H1 (cell line): ENCODE measurements around the gene ESPNL. TPM values are rescaled to one million over a fixed set of nuclear protein-coding genes. Genes with fewer than 3 reads are reported as not detected.

Source experiments
- EZH2 ChIP-seq: fragments of 200-600 bp; sonication (generic); IDR thresholded peaks from 2 replicates; pipeline ENCODE4 v1.7.1; 2012; ENCODE audit warnings: low read depth, mild to moderate bottlenecking, moderate library complexity, low read length, inconsistent platforms; ENCODE audit not compliant: severe bottlenecking
- POLR2A ChIP-seq, 2 experiments: IDR thresholded peaks; 1 replicate in 1 of 2; 2 replicates in 1 of 2; pipeline ENCODE4 v1.6.1; 2011; ENCODE audit warnings: low read depth in 2 of 2, low read length in 2 of 2, mild to moderate bottlenecking in 2 of 2; ENCODE audit errors: control extremely low read depth in 1 of 2
- POU5F1 ChIP-seq: IDR thresholded peaks from 2 replicates; pipeline ENCODE4 v1.6.1; 2011; ENCODE audit warnings: low read depth, mild to moderate bottlenecking, low read length, moderate library complexity
- RFX5 ChIP-seq: IDR thresholded peaks from 2 replicates; pipeline ENCODE4 v1.6.1; 2011; ENCODE audit warnings: low read depth, low read length, improper control_type of control experiment, borderline replicate concordance
- TAF7 ChIP-seq: optimal IDR thresholded peaks from 2 replicates; pipeline ENCODE3; 2011; ENCODE audit warnings: low read depth, mild to moderate bottlenecking, inconsistent platforms, low read length, moderate library complexity, borderline replicate concordance
- polyA plus RNA-seq, 7 experiments: library from polyadenylated mRNA; depleted of rRNA in 3 of 7; stranded (reverse) in 5 of 7; unstranded in 2 of 7; fragments of >200 nt in 5 of 7; fragments of 200-250 nt in 2 of 7; gene quantifications; 1 replicate in 5 of 7; 2 replicates in 1 of 7; 4 replicates in 1 of 7; pipeline versions ENCODE4 v1.2.1 to v1.2.3, GENCODE V29; 2011 to 2013; ENCODE audit warnings: missing spikeins in 2 of 7, mixed read lengths in 2 of 7
- total RNA-seq: library from RNA; stranded (reverse); fragmentation: NEBNext Ultra II Directional; extraction: Animal tissue kit (Norgen Biotek cat#: 25700); gene quantifications from 2 replicates; pipeline ENCODE4 v1.2.1, GENCODE V29; 2021
- TF ChIP-seq, protein P1 (sequence below): fragments of 300-600 bp; sonication (generic); IDR thresholded peaks from 2 replicates; pipeline ENCODE4 v1.7.1; 2012; ENCODE audit warnings: low read length, moderate library complexity, mild to moderate bottlenecking, inconsistent platforms; ENCODE audit not compliant: insufficient replicate concordance
- TF ChIP-seq, protein P2 (sequence below): IDR thresholded peaks from 2 replicates; pipeline ENCODE4 v1.6.1; 2012; ENCODE audit warnings: low read length, inconsistent platforms

ESPNL gene
- total and polyA plus RNA-seq, 2 of the 8 experiments (the other 6 are each of a cell fraction or from before 2014, with no cell fraction given) = 0.68 to 1.3 TPM

DNA sequence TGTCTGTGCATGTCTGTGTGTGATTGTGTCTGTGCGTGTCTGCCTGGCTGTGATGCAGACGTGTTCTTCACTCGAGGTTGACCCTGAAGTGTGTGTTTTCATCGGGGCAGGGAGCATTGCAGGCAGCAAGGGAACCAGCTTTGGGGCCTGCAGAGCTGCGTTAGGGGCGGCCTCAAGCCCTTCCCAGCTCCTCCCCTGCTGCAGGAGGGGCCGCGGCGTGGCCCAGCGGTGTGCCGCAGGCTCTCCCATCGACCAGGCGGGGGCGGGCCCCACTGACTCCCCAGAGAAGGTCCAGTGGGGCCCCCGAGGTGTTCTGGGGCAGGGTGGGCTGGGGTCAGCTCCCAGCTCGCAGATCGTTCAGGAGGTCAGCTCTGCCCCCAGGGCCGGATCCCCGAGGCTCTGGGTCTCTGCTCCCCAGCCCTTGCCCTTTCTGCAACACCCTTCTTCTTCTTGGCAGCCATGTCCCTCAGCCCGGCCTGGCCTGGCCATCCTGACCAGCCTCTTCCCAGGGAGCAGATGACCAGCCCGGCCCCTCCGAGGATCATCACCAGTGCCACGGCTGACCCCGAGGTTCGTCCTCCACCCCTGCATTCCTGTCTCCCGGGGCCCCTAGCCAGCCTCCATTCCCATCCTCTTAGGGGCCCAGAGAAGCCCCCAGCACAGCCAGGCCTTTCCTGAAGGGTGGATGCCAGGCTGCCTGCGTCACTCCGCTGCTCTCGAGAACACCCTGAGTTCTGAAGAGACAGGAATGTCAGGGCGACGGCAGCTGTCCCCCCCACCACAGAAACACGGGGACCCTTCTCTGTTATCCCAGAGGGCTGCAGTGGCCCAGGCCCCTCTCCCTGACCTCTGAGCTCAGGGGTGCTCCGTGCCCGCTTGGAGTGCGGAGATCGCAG lies 27.3 kb downstream of the ESPNL start (continued):
- TF ChIP-seq, protein P1, sequence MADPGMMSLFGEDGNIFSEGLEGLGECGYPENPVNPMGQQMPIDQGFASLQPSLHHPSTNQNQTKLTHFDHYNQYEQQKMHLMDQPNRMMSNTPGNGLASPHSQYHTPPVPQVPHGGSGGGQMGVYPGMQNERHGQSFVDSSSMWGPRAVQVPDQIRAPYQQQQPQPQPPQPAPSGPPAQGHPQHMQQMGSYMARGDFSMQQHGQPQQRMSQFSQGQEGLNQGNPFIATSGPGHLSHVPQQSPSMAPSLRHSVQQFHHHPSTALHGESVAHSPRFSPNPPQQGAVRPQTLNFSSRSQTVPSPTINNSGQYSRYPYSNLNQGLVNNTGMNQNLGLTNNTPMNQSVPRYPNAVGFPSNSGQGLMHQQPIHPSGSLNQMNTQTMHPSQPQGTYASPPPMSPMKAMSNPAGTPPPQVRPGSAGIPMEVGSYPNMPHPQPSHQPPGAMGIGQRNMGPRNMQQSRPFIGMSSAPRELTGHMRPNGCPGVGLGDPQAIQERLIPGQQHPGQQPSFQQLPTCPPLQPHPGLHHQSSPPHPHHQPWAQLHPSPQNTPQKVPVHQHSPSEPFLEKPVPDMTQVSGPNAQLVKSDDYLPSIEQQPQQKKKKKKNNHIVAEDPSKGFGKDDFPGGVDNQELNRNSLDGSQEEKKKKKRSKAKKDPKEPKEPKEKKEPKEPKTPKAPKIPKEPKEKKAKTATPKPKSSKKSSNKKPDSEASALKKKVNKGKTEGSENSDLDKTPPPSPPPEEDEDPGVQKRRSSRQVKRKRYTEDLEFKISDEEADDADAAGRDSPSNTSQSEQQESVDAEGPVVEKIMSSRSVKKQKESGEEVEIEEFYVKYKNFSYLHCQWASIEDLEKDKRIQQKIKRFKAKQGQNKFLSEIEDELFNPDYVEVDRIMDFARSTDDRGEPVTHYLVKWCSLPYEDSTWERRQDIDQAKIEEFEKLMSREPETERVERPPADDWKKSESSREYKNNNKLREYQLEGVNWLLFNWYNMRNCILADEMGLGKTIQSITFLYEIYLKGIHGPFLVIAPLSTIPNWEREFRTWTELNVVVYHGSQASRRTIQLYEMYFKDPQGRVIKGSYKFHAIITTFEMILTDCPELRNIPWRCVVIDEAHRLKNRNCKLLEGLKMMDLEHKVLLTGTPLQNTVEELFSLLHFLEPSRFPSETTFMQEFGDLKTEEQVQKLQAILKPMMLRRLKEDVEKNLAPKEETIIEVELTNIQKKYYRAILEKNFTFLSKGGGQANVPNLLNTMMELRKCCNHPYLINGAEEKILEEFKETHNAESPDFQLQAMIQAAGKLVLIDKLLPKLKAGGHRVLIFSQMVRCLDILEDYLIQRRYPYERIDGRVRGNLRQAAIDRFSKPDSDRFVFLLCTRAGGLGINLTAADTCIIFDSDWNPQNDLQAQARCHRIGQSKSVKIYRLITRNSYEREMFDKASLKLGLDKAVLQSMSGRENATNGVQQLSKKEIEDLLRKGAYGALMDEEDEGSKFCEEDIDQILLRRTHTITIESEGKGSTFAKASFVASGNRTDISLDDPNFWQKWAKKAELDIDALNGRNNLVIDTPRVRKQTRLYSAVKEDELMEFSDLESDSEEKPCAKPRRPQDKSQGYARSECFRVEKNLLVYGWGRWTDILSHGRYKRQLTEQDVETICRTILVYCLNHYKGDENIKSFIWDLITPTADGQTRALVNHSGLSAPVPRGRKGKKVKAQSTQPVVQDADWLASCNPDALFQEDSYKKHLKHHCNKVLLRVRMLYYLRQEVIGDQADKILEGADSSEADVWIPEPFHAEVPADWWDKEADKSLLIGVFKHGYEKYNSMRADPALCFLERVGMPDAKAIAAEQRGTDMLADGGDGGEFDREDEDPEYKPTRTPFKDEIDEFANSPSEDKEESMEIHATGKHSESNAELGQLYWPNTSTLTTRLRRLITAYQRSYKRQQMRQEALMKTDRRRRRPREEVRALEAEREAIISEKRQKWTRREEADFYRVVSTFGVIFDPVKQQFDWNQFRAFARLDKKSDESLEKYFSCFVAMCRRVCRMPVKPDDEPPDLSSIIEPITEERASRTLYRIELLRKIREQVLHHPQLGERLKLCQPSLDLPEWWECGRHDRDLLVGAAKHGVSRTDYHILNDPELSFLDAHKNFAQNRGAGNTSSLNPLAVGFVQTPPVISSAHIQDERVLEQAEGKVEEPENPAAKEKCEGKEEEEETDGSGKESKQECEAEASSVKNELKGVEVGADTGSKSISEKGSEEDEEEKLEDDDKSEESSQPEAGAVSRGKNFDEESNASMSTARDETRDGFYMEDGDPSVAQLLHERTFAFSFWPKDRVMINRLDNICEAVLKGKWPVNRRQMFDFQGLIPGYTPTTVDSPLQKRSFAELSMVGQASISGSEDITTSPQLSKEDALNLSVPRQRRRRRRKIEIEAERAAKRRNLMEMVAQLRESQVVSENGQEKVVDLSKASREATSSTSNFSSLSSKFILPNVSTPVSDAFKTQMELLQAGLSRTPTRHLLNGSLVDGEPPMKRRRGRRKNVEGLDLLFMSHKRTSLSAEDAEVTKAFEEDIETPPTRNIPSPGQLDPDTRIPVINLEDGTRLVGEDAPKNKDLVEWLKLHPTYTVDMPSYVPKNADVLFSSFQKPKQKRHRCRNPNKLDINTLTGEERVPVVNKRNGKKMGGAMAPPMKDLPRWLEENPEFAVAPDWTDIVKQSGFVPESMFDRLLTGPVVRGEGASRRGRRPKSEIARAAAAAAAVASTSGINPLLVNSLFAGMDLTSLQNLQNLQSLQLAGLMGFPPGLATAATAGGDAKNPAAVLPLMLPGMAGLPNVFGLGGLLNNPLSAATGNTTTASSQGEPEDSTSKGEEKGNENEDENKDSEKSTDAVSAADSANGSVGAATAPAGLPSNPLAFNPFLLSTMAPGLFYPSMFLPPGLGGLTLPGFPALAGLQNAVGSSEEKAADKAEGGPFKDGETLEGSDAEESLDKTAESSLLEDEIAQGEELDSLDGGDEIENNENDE = no peak
- TF ChIP-seq TAF7 (no peak), POLR2A (IDR thresholded peaks at IDR 0.05; ENCODE audit: control extremely low read depth in 1 of 2, low read depth in 2 of 2, low read length in 2 of 2) (no peak), EZH2 (no peak), RFX5 (no peak), POU5F1 (no peak)
- TF ChIP-seq, protein P2, sequence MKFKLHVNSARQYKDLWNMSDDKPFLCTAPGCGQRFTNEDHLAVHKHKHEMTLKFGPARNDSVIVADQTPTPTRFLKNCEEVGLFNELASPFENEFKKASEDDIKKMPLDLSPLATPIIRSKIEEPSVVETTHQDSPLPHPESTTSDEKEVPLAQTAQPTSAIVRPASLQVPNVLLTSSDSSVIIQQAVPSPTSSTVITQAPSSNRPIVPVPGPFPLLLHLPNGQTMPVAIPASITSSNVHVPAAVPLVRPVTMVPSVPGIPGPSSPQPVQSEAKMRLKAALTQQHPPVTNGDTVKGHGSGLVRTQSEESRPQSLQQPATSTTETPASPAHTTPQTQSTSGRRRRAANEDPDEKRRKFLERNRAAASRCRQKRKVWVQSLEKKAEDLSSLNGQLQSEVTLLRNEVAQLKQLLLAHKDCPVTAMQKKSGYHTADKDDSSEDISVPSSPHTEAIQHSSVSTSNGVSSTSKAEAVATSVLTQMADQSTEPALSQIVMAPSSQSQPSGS = no peak
